NCI-H2171 (cell line): ENCODE measurements around the gene ZNF549.

Experiments used
- DNase-seq: peaks from one replicate; lab custom pipeline; 2025; lab: John Stamatoyannopoulos, UW

Gene ZNF549

DNA sequence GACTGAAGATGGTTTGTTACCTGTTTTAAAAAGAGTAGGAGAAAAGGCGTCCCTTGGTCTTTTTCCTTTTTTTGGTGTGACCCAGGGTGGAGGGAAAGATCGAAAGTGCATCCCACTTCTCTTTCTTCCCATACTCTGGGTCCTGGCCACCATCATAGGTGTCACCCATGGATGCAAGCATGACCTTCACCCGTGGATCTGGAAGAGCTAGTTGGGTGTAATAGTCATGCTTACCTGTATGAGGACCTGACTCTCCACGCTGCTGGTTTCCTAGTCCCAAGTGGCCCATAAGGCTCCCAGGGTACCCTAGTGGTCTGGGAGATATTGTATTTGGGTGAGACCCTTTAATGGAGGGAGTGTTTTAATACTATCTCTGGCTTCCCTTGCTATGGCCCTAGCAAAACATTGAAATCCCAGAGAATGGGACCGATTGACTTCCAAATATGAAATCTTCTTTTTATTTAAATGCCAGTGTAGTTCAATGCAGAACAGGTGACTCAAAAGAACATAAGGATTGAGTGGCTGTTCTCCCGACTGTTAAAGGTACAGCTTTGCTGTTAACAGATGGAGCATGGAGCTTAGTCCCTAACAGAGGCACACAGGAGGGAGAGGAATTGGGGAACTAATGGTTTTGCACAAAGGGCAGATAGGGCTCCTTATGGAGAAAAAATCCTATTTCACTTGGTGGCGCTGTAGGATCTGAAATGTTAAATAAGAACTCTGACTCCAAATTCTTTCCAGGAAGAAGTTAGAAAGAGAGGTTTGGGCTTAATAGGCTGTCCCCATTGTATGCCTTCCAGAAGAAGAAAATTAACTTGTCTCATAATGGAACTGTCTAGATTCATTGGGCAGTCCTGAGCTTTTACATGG is 39.5 kb downstream of the ZNF549 start:
- DNase-seq, result peak; percentile 25

DNA sequence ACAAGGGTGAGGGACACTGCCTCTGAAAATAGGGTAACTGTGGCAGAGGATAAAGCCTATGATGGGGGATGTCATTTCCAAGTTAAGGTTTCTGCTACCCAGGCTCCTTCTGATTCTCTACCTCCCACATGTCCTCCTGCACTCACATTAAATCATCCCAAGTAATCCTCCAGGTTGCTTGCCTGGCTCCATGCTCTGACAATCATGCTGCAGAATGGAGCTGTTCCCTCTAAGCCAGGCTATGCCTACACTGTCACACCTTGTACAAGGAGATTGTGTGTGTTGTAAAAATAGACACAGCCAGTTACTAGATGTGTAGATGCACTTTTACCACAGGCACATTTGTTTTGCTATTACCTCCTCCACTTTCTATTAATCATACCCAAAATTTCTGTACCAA is 43.6 kb downstream of the ZNF549 start:
- no peak for DNase-seq

DNA sequence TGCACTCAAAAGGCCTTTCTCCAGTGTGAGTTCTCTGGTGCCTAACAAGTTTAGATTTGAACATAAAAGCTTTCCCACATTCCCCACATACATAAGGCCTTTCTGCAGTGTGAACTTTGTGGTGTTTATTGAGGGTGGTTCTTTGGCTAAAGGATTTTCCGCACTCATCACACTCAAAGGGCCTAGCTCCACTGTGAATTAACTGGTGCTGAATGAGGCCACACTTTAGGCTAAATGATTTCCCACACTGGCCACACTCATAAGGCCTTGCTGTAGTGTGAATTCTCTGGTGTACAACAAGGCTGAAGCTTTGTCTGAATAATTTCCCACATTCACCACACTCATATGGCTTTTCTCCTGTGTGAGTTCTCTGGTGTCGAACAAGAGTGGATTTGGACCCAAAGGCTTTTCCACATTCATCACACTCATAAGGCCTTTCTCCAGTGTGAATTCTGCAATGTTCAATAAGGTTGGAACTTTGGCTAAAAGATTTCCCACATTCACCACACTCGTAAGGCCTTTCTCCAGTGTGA is 45.3 kb downstream of the ZNF549 start:
- DNase-seq, result no peak

DNA sequence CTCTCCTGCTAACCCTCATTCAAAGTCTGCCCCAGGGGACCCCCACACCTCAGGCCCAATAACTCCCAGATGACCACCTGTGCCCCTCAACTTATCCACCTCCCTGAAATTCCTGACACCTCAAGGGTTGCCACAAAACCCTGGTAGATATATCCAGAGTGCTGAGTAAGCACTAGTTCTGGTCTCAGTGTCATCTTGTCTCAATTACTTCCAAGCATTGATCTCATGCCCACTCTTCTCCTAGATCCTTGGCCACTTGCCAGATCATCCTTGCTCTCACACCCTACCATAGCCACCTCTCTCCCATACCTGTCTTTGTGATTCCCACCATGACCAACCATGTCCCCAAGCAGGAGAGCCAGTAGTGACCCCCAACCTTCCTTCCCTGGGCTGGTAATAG is 49.5 kb downstream of the ZNF549 start:
- DNase-seq, result no peak

DNA sequence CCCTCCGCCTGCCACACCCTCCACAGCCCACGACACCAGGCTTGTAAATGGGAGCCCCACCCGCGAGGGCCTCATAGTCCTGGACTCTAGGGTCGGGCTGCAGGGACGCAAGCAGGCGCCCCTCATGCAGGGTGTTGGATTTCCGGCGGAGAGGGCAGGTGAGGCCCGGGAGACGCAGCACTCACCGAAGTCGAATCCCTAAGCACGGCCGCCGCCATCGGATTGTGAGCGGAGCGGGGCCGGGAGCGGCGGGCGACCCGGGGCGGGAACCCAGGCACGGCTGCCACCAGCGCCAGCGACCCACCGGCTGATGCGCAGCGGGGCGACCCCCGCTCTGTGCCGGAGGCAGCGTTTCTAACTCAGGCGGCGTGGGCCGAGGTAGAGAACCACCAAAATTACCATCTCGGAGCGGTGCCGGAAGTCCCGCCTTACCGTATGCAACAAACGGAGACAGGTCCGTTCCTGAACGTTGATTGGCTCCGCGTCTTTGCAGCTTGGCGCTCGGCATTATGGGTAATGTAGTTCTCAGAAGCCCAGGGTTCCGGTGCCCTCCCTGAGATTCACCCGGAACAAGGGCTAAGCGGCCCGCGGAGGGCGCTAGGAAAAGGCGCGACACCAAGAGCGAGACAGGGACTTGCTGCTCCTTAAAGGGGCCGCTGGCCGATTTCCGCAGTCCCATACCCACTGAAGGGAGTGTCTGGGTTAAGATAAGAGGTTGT is 51.5 kb downstream of the ZNF549 start, which contains the start of gene ZNF416:
Gene ZNF416 (minus strand): TSS at position 425 of the 719 bp plus-strand sequence. CDS start 207 bp downstream, at position 218.
- DNase-seq, result peak; percentile 93

DNA sequence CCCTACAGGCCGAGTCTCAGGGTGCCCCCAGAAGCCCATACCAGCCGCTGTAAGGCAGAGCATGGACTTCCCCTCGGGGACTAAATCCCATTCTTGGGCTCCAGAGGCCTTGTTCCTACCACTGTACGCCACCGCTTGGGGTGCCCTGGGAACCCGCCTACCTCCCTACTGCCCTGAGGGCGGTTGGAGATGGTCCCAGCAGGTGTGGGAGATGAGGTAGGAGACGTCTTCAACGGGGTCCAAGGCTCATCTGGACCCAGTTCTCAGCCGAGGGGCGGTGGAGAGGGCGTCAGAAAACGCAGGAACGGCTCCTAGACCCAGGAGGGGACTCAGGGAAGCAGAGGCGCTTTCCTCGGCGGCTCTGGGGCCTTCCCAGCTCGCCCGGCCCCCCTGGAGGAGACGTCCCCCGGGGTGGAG is 56.0 kb downstream of the ZNF549 start:
- DNase-seq, result no peak

DNA sequence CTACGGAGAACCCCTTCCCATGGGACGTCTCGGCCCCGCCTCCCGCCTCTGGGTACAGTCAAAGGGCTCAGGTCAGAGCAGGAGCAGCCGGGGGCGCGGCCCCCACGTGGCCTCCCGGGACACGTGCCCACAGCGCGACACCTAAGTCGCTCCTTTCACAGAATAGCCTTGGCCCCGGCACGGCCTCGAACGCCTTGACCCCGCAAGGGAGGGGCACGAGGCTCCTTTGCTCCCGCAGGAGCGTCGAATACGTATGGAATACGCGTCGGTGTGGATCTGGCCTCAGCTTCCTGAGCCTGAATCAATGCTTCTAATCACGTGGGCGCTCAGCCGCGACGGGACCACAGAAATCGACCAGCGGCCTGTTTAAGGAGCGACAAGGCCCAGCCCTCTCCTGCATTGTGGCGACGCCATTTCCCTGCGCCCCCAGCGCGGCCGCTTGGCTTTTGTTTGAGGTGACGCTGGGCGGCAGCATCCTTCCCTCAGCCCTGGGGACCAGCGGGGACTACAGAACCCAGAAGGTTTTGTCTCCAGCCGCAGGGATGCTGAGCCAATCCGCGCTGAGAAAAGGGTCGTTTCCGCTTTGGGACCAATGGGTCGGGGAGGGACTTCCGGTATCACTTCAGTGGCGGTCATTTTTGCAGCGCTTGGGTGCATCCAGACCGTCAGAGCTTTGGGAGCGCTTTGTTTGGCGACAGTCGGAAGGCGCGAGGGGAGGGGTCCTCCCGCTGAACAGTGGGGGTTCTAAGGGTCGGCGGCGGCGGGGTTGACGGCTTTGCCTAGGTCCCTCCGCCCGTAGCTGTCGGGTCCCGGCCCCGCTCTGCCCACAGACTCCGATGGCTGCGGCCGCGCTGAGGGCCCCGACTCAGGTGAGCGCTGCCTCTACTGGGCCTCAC is 56.6 kb downstream of the ZNF549 start, which contains the start of gene ZIK1:
Gene ZIK1 (plus strand): TSS at position 625 of the 896 bp plus-strand sequence. CDS start 212 bp downstream, at position 837.
- peak; percentile 94 for DNase-seq

DNA sequence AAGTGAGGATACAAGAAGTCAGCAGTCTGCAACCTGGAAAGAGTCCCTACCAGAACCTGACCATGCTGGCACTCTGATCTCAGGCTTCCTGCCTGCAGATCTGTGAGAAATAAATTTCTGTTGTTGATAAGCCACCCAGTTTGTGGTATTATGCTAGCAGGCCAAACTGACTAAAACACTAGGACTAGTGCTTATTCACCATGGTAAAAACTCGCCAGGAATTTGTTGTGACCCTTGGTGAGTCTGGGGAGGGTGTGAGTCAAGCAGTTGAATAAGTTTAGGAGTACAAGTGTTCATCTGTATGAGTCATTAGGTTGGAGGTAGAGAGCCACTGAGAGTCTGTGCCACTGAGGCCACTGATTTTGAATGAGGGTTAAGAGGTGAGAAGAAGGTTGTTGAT is 60.4 kb downstream of the ZNF549 start:
- no peak for DNase-seq

DNA sequence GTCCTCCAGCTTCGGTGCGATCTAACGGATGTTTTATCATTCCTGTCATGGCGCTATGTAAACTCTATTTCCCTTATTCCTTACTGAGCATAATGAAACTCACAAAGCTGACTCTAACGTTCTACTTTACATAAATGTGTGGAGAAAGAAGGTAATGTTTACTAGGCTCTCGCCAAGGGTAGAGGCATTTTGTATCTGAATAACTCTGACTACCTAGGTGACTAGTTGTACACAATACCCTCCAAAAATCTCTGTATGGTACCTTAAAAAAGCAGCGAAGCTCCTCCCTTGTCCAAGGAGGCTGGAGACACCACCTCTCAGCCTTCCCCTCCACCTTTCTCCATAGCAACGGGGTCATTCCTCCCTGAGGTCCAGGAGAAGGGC is 72.2 kb downstream of the ZNF549 start:
- no peak for DNase-seq

DNA sequence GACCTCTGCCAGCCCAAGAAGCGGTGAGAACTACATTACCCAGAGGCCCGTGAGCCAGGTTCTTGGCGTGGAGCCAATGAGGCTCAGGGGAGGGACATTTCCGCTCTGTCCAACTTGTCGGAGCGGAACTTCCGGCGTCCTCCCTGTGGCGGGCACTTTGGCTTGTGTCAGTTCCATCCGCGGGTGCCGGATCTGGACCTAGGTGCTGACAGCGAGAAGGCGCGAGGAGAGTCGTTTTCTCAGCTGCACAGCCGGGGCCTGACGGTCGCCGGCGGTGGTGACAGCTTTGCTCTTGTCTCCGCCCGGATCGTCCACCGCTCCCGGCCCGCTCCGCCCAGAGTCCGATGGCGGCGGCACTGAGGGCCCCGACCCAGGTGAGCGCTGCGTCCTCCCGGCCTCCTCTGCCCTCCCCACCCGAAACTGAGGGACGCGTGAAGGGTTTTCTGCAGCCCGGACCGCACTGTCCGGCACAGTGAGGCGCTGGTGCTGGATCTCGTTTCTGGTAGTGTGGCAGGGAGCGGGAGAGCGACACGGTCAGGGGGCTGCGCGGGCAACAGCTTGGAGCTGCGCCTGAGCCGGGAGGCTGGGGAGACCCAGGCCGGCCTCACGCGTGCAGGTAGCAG is 72.7 kb downstream of the ZNF549 start, which contains the start of gene ZNF530:
Gene ZNF530 (plus strand): TSS at position 125 of the 623 bp plus-strand sequence. CDS start 4,461 bp downstream, outside the sequence.
- DNase-seq, result peak; percentile 86

DNA sequence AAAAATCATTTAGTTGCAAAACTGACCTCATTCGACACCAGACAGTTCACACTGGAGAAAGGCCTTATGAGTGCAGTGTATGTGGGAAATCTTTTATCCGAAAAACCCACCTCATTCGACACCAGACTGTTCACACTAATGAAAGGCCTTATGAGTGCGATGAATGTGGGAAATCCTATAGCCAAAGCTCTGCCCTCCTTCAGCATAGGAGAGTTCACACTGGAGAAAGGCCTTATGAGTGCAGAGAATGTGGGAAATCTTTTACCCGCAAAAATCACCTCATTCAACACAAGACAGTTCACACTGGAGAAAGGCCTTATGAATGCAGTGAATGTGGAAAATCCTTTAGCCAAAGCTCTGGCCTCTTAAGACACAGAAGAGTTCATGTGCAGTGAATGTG is 79.8 kb downstream of the ZNF549 start:
- DNase-seq, result no peak
